Neural progenitor cell (in vitro differentiated cells): ENCODE results near the gene LIN28B. TPM values are rescaled to one million over a fixed set of nuclear protein-coding genes. Genes with fewer than 3 reads are reported as not detected.
A peak's percentile ranks its signal among the peaks of the same experiment; 100 is the strongest.

Source experiments
- DNase-seq: peaks from one replicate; pipeline ENCODE4 v3.0.0-alpha.2; 2016; ENCODE audit warnings: low spot score
- H2AFZ ChIP-seq: fragments of 200-600 bp; sonication (generic); replicated peaks from 2 replicates; pipeline ENCODE4 v1.6.1; 2016; ENCODE audit warnings: antibody characterized with exemption
- H3F3A ChIP-seq: fragments of 200-600 bp; sonication (generic); 2 replicates; pipeline ENCODE4 v1.6.1; 2016; ENCODE audit warnings: antibody characterized with exemption, low read depth
- H3K27ac ChIP-seq: fragments of 200-600 bp; sonication (generic); 2 replicates; pipeline ENCODE4 v1.5.1; 2016; ENCODE audit warnings: mild to moderate bottlenecking
- H3K27me3 ChIP-seq: fragments of 200-600 bp; sonication (generic); 2 replicates; pipeline ENCODE4 v1.6.1; 2016; ENCODE audit warnings: mild to moderate bottlenecking, moderate library complexity
- H3K36me3 ChIP-seq: fragments of 200-600 bp; sonication (generic); 2 replicates; pipeline ENCODE4 v1.5.1; 2016
- H3K4me1 ChIP-seq: fragments of 200-600 bp; sonication (generic); 2 replicates; pipeline ENCODE4 v1.6.1; 2016; ENCODE audit warnings: mixed run types
- H3K4me2 ChIP-seq: fragments of 200-600 bp; sonication (generic); 2 replicates; pipeline ENCODE4 v1.6.1; 2016
- H3K4me3 ChIP-seq: fragments of 200-600 bp; sonication (generic); 2 replicates; pipeline ENCODE4 v1.5.1; 2016
- H3K79me2 ChIP-seq: fragments of 200-600 bp; sonication (generic); 2 replicates; pipeline ENCODE4 v1.6.1; 2016; ENCODE audit warnings: low read depth
- H3K9ac ChIP-seq: fragments of 200-600 bp; sonication (generic); 2 replicates; pipeline ENCODE4 v1.6.1; 2016
- H3K9me3 ChIP-seq: fragments of 200-600 bp; sonication (generic); 2 replicates; pipeline ENCODE4 v1.5.1; 2016; ENCODE audit warnings: low read depth
- H4K20me1 ChIP-seq: fragments of 200-600 bp; sonication (generic); 2 replicates; pipeline ENCODE4 v1.6.1; 2016; ENCODE audit warnings: low read depth
- H3K27ac Mint-ChIP-seq: 3 replicates; pipeline ENCODE4 v1.8.0; 2021; ENCODE audit warnings: mixed read lengths
- H3K27me3 Mint-ChIP-seq: 2 replicates; pipeline ENCODE4 v1.8.0; 2022; ENCODE audit warnings: low read depth, mild to moderate bottlenecking, inconsistent platforms, moderate library complexity, mixed read lengths; ENCODE audit not compliant: insufficient read depth
- H3K36me3 Mint-ChIP-seq: 3 replicates; pipeline ENCODE4 v1.8.0; 2021; ENCODE audit warnings: mixed read lengths
- H3K4me1 Mint-ChIP-seq: 3 replicates; pipeline ENCODE4 v1.8.0; 2021; ENCODE audit warnings: mixed read lengths
- H3K4me3 Mint-ChIP-seq: 3 replicates; pipeline ENCODE4 v1.8.0; 2021; ENCODE audit warnings: mild to moderate bottlenecking, moderate library complexity, mixed read lengths
- H3K9me3 Mint-ChIP-seq: 3 replicates; pipeline ENCODE4 v1.8.0; 2020; ENCODE audit warnings: mixed read lengths
- EZH2 ChIP-seq: fragments of 200-600 bp; sonication (generic); IDR thresholded peaks from 2 replicates; pipeline ENCODE4 v1.6.1; 2017; ENCODE audit warnings: antibody characterized with exemption, mild to moderate bottlenecking, moderate library complexity
- EZH2phosphoT487 ChIP-seq: fragments of 200-600 bp; sonication (generic); IDR thresholded peaks from 2 replicates; pipeline ENCODE4 v1.6.1; 2017; ENCODE audit warnings: antibody characterized with exemption
- total RNA-seq: library from RNA; depleted of rRNA; stranded (reverse); fragments of >200 nt; gene quantifications from 2 replicates; pipeline ENCODE4 v1.2.3, GENCODE V29; 2015; ENCODE audit warnings: low replicate concordance
- TF ChIP-seq, protein P1 (sequence below): fragments of 200-600 bp; sonication (generic); IDR thresholded peaks from 2 replicates; pipeline ENCODE4 v1.5.1; 2017; ENCODE audit warnings: antibody characterized with exemption, mild to moderate bottlenecking

LIN28B gene
- total RNA-seq, 1 donor from 2014 or later = 165 TPM

GRCh38 chr6:104930939-104931338, 26.0 kb upstream of the LIN28B start:
- H3K4me2 ChIP-seq = no peak overlapping the region
- TF ChIP-seq, protein P1, sequence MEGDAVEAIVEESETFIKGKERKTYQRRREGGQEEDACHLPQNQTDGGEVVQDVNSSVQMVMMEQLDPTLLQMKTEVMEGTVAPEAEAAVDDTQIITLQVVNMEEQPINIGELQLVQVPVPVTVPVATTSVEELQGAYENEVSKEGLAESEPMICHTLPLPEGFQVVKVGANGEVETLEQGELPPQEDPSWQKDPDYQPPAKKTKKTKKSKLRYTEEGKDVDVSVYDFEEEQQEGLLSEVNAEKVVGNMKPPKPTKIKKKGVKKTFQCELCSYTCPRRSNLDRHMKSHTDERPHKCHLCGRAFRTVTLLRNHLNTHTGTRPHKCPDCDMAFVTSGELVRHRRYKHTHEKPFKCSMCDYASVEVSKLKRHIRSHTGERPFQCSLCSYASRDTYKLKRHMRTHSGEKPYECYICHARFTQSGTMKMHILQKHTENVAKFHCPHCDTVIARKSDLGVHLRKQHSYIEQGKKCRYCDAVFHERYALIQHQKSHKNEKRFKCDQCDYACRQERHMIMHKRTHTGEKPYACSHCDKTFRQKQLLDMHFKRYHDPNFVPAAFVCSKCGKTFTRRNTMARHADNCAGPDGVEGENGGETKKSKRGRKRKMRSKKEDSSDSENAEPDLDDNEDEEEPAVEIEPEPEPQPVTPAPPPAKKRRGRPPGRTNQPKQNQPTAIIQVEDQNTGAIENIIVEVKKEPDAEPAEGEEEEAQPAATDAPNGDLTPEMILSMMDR = no peak
- TF ChIP-seq EZH2 (no peak), EZH2phosphoT487 (no peak)
- Mint-ChIP-seq H3K9me3 (no peaks in the 10 kb centered on the region), H3K27me3 (no peaks in the 10 kb centered on the region), H3K4me3 (no peak overlapping the region), H3K27ac (no peak overlapping the region), H3K36me3 (peaks cover 1% of the 10 kb centered on the region), H3K4me1 (no peaks in the 10 kb centered on the region)
- DNase-seq = no peak
- H3K27ac ChIP-seq = no peak overlapping the region
- H3K79me2 ChIP-seq = no peaks in the 10 kb centered on the region
- H3F3A ChIP-seq = peaks cover 4% of the 10 kb centered on the region
- H3K27me3 ChIP-seq = no peaks in the 10 kb centered on the region
- H3K4me1 ChIP-seq = no peaks in the 10 kb centered on the region
- H3K9me3 ChIP-seq = no peaks in the 10 kb centered on the region
- H3K4me3 ChIP-seq = no peak overlapping the region
- H4K20me1 ChIP-seq = no peaks in the 10 kb centered on the region
- no peak overlapping the region for H3K9ac ChIP-seq
- H3K36me3 ChIP-seq = no peaks in the 10 kb centered on the region
- no peak overlapping the region for H2AFZ ChIP-seq

DNA sequence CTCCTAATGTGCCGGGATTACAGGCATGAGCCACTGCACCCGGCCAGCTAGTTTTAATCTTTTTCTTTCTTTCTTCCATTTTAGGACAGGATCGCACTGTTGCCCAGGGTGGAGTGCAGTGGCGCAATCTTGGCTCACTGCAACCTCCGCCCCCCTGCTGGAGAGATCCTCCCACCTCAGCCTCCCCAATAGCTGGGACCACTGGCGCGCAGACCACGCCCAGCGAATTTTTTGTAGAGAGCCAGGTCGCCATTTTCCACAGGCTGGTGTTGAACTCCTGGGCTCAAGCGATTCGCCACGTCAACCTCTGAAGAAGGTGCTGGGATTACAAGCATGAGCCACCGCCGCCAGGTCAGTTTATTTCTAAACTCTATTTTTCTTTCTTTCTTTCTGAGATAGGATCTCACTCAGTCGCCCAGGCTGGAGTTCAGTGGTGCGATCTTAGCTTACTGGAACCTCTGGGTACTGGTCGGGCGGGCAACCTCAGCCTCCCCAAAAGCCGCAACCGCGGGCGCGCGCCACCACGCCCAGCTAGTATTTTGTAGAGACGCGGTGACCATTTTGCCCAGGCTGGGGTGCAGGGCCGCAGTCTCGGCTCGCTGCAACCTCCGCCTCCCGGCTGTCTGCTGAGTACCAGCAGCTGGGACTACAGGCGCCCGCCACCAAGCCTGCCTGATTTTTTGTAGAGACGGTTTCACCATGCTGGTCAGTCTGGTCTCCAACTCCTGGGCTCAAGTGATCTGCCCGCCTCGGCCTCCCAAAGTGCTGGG, 20.0 kb upstream of the LIN28B start:
- Histone ChIP-seq H3K9ac (no peak overlapping the region), H3K27ac (no peak overlapping the region), H3K36me3 (no peaks in the 10 kb centered on the region), H3K9me3 (no peaks in the 10 kb centered on the region), H3K4me2 (no peak overlapping the region), H4K20me1 (no peaks in the 10 kb centered on the region), H3F3A (peaks cover 31% of the 10 kb centered on the region), H3K27me3 (no peaks in the 10 kb centered on the region), H2AFZ (no peak overlapping the region), H3K4me1 (peaks cover 4% of the 10 kb centered on the region), H3K79me2 (peaks cover 6% of the 10 kb centered on the region), H3K4me3 (no peak overlapping the region)
- Mint-ChIP-seq H3K9me3 (peaks cover 9% of the 10 kb centered on the region), H3K27ac (no peak overlapping the region), H3K36me3 (peaks cover 13% of the 10 kb centered on the region), H3K4me1 (peaks cover 8% of the 10 kb centered on the region), H3K27me3 (no peaks in the 10 kb centered on the region), H3K4me3 (no peak overlapping the region)
- TF ChIP-seq EZH2phosphoT487 = no peak
- TF ChIP-seq, protein P1 = no peak
- no peak for TF ChIP-seq EZH2
- DNase-seq = no peak

- peak overlapping the region; percentile 89 for H3K4me3 Mint-ChIP-seq
- Histone ChIP-seq H2AFZ (peak overlapping the region; percentile 96), H3K79me2 (peaks cover 40% of the 10 kb centered on the region), H3K4me3 (peak overlapping the region; percentile 95), H3K27me3 (no peaks in the 10 kb centered on the region), H3K4me2 (peak overlapping the region; percentile 85), H3K27ac (peak overlapping the region; percentile 87), H3K9me3 (no peaks in the 10 kb centered on the region), H3K4me1 (peaks cover 32% of the 10 kb centered on the region), H3K36me3 (no peaks in the 10 kb centered on the region), H3F3A (peaks cover 34% of the 10 kb centered on the region), H3K9ac (no peak overlapping the region), H4K20me1 (no peaks in the 10 kb centered on the region)
- TF ChIP-seq EZH2 (no peak), EZH2phosphoT487 (no peak)
- TF ChIP-seq, protein P1 = no peak
- H3K9me3 Mint-ChIP-seq = peaks cover 9% of the 10 kb centered on the region
- H3K27ac Mint-ChIP-seq = peak overlapping the region; percentile 86
- H3K4me1 Mint-ChIP-seq = peaks cover 26% of the 10 kb centered on the region
- no peaks in the 10 kb centered on the region for H3K27me3 Mint-ChIP-seq
- peak; percentile 95 for DNase-seq
- H3K36me3 Mint-ChIP-seq = peaks cover 13% of the 10 kb centered on the region
Measured at GRCh38 chr6:104940238-104940892, 16.5 kb upstream of the LIN28B start.
